GM18867 (cell line): Measurements from ENCODE around the gene DERA.
"Not testable (repeated sequence)": the region's sequence is repeated elsewhere in the genome, so short reads cannot be mapped to it uniquely, and the experiment has no call there.

ENCODE experiments used
- ATAC-seq: cut with Tn5 transposase; IDR thresholded peaks from one replicate; pipeline ENCODE4 v1.9.1; 2021; ENCODE audit warnings: mild to moderate bottlenecking, moderate library complexity; ENCODE audit not compliant: unreplicated experiment

Gene DERA

DNA sequence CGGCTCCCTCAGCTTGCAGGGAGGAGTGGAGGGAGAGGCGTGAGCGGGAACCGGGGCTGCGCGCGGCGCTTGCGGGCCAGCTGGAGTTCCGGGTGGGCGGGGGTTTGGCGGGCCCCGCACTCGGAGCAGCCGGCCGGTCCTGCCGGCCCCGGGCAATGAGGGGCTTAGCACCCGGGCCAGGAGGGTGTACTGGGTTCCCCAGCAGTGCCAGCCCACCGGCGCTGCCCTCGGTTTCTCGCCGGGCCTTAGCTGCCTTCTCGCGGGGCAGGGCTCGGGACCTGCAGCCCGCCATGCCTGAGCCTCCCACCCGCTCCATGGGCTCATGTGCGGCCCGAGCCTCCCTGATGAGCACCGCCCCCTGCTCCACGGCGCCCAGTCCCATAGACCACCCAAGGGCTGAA is 146.2 kb downstream of the DERA start:
- ATAC-seq, result not testable (repeated sequence)

DNA sequence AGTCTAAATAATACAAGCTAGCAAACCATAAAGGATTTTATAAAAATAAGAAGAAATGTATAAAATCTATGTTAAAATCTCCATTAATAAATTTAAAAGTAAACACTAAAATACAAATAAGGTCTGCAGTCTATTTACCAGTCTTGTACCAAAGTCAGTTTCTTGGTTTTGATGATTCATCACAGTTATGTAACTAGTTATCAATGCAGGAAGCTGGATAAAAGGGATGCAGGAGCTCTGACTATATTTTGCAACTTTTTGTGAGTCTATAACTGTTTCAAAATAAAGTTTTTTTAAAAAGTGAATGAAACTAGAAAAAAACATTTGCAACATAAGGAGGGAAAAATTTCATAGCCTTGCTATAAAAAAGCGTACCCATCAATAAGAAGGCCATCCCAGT is 151.5 kb downstream of the DERA start:
- ATAC-seq, result no peak

DNA sequence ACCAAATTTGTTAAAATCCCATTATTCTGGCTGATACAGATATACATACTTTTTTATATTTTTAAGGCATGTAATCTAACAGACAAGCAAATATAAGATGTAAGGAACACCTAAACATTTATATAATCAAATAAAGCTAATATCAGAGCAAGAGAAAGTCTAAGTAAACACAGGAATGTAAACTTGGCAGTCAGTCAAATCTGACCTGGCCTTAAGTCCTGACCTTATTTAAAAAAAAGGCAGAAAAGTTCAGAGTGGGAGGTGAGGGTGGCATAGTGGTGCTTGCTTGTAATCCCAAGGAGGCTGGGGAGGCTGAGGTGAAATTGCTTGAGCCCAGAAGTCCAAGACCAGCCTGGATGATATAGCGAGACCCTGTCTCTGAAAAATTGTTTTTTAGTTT is 152.6 kb downstream of the DERA start:
- no peak for ATAC-seq

DNA sequence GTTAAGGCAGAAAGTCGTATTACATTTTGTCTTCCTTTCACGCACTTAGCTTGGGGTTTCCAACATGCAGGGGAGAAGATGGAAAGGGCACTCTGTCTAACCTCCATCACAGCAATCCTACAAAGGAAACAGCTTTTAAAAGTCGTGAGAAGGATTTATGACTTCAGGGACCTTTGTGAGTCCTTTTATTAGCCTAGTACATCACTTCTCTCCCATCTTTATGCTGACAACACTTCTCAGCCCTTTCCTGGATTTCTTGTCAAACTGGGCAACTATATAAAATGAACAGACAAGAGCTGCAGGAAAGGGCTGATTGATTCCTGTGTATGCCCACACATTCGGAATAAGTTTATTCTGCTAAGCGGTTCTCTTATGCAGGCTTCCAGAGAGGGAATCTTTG is 159.0 kb downstream of the DERA start:
- ATAC-seq, result no peak

DNA sequence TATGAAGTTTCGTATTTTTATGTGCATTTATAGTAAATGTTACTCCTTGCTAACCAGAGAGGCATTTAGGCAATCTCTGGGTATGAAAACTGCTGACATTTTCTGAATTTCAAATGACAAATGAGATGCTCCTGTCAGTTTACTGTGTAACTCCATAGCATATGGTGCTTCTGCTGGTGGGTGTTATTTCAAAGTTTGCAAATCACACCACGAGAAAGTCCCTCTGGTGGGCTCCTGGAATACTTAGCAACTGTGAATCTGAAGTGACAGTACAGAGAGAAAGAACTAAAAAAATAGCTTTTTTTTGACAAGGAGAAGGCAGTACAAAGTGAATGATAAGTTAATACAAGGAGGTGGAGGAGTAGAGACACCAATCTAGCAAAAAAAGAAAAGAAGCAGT is 161.5 kb downstream of the DERA start:
- no peak for ATAC-seq

DNA sequence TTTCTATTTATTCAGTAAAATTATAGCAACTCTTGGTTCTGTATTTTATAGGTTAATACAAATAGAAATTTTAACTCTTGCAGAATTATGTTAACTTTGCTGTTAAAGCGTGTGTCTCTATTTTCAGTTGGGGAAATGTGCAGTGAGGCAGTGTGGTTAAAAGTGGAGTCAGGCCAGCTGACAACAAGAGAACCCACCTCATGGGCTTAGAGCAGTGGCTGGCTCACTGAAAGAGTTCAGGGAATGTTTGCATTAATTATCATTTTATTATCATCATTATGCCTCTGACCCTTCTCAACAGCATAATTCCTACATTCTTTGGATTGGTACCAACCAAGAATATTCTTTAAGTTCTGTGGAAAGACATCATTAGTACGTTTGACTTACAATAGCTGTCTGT is 163.8 kb downstream of the DERA start:
- no peak for ATAC-seq

DNA sequence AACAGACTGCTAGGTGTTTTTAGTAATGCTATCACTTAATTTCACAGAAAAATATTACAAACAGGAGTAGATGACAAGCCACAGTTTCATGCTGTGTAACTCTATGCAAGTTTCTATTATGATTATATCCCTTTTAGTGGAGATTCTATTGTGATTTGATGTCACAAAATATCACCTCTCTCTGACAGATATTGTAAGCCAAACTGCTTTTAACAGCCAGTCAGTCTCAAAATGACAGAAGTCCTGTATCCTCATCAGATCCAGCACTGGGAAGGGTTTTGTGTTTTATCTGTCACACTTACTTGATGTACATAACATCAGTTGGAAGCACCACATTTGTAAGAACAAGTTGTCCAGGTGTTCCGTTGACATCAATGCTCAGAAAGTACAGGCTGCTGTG is 164.8 kb downstream of the DERA start:
- ATAC-seq, result no peak

DNA sequence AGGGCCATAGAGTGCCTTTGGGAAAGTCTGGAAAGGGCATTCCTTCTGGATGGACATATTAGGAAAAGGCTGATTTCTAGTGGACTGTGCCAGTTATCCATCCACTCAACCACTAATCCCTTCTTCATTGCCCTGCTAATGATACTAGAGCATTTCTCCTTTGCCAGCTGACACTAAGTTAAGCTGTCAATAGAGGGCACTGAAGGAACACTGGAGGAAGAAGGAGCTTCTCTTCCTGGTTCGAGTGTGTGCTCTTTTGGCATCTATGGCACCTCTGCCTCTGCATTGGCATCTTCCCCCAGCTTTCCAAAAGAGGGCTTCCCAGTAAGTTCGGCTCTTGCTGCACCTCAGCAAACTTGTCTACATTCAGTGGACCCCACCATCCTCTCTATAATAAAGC is 165.4 kb downstream of the DERA start:
- ATAC-seq, result peak; percentile 84

DNA sequence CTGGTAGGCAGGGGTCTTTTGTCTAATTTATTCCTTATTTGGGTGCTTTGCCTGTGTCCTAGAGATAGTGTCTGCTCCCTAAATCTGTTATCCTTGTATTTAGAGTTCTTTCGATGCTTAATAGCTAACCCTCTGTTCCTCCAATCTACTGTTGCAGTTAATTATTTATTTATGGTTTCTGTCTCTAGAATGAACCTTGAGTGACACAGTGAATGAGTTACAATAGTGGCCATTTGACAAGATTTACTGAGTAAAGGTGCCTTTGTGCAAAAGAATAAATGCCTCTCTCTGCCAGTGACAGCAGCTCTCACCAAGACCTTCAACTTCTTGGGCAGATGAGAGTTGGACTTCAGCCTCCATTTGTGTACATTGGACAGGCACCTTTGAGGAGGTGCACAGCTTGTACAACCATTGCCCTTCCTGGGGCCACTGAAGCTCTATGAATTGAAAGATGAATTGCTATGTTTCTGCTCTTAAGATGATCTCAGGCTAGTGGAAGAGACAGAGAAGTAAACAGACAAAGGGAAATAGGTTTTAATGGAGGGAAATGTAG is 165.9 kb downstream of the DERA start:
- peak; percentile 18 for ATAC-seq

DNA sequence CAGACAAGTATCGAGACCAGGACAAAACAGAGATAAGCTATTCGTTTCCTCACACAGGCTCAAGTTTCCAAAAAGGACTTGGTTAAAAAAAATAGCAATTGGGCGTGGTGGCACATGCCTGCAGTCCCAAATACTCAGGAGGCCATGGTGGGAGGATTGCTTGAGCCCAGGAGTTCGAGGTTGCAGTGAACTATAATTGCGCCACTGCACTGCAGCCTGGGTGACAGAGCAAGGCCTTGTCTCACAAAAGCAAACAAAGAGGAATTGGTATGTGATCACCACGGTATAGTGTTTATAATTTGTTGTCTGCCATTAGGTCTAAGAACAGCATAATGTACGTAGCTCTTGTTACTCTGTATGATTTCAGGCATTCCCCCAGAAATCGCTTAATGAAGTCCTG is 175.3 kb downstream of the DERA start:
- no peak for ATAC-seq

DNA sequence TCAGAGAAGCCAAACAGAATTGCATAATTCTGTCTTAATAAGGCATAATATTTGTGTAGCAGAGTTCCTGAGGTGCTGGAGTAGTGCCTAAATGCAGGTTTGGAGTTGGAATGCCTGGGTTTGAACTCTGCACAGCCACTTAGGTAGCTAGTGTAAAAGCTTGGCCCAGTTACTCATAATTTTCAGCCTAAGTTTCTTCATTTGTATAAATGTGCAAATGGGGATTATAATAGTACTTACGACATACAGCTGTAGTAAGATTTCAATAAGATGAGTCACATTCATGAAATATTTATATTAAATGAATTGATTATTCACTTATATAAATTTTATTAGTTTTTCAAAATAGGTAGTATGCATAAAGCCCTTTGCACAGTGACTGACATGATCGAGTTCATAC is 175.8 kb downstream of the DERA start:
- ATAC-seq, result no peak
